Stimulated activated CD8-positive, alpha-beta memory T cell treated with anti-CD3 and anti-CD28 coated beads, Interleukin-7, amount 100 ng/mL, for 4 hours (primary cell): ENCODE data around the gene MAGI1.

Experiments
- DNase-seq, 2 donors: peaks; one replicate each; pipeline ENCODE4 v3.0.0-alpha.2; 2020; ENCODE audit warnings: low read depth in 2 of 2

The MAGI1 gene

DNA sequence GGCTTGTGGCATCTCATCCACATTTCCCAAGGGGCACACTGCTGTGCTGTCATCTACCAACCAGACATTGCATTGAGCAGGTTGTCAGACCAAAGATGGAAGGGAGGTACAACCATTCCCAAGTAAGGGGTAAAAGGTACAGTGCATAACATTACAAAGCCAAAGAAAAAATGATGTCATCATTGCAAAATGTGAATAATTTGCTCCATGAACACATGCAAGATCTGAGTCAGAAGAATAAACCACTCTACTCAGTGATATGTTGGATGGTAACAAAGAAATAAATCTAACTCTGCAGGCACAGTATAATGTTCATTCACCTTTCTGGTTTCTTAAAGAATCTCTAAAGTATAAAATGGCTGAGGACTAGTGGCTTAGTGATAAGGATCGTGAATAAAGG is 202.7 kb downstream of the MAGI1 start:
- DNase-seq: no peak

DNA sequence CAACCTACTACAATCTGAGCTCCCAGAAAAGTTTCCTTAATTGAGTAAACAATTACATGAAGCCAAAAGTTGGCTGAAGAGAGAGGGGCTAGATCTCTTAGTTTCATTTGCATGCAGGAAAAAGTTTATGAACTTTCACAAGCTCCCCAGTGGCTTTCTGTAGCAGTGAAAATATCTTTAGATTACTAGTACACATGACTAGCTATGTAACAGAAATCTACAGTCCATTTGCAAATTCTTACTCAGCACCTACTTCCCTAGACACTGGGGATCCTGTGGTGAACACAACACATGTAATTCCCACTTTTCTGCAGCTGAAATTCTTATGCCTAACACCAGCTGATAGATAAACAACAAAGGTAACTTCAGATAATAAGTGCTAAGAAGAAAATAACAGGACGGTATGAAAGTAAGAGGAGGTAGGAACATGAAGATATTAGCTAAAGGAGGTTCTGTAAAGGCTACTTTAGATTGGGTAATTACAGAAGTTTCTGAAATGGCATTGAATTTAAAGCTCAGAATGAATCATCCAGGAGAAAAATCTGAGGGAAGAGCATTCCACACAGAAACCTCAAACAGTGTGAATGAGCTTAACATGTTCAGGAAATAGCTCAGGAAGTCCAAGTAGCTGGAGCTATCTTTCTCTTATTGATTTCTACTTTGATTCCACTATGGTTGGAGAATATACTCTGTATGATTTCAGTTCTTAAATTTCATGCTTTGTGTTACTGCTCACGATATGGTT is 204.8 kb downstream of the MAGI1 start:
- no peak for DNase-seq

DNA sequence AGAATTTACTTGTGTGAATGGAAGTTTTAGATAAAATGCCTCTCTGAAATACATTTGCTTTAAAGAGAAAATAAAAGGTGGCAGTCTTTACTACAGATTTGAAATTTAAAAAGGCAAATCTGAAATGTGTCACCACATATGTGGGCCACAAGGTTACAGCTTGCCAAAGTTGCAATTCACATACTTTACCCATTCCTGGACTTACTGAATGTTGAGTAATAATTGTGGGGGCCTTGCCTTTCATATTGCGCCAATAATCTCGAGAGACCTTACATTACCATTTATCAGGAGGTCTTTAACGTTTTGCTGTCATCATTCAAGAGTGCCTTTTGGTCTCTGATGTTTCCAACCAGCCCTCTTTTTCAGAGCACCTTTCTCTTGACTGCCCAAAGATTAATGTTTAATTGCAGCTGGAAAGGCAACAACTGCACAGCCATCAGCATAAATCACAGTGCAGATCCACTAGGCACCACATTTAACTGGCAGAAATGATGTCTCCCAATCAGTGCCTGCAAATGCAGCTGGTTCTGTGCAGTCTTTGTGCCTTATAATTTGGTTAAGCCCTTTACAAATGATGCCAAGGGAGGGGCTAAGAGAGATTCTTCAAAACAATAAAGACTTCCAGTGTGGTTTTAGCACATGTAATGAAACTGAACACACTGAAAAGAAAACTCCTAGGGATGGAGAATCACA is 206.8 kb downstream of the MAGI1 start:
- DNase-seq: no peak

DNA sequence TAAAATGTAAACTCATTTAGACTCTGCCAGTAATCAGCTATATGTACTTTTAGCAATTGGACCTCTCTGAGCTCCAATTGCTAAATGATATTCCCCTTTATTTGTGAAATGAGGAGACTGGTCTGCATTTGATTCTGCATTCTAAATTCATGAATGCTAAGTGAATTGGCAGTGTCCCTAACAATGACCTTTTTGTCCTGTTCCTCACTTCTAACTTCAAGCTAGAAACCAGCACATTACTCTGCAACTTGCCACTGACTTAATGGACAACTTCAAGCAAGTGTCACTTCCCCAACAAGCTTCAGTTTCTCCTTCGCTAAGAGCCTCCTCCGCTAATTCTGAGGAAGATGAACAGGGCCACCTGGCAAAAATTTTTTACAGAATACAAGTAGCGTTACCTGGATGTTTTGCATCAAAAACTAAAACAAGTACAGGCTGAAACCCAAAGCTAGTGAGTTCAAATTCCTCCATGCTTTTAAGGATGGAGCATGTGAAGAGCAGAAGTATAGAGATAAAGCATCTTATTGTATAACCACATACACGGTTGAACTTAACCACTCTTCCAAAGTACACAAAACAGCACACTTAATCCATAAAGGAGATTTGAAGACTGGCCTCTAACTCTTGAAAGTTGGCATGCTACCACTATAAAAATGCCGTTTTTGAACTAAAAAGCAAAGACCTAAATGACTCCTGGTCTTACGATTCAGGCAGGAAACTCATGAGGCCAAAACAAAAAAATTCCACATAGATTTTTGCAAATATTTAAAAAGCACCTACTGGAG is 207.6 kb downstream of the MAGI1 start:
- DNase-seq: no peak

DNA sequence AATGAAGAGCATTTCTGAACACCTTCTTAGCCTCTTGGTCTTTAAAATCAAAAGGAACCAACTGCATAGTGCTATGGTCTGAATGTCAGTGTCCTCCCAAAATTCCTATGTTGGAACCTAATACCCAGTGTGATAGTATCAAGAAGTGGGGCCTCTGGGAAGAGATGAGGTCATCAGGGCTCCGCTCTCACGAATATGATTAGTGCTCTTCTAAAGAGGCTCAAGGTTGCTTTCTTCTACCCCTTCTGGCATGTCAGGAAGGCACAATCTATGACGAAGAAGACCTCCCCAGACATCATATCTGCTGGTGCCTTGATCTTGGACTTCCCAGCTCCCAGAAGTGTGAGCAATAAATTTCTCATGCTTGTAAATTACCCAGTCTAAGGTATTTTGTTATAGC is 209.5 kb downstream of the MAGI1 start:
- no peak for DNase-seq

DNA sequence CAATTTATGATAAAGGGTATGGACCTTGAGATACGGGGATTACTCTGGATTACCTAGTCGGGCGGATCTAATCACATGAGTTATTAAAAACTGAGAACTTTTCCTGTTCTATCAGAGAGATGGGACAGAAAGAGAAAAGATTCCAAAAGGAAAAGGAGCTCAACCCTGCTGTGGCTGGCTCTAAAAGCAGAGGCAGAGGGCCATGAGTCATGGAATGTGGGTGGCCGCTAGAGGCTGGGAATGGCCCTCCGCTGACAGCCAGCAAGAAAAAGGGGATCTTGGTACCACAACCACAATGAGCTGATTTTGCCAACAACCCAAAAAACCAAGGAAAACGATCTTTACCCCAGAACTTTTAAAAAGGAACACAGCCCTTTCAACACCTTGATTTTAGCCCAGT is 210.0 kb downstream of the MAGI1 start:
- no peak for DNase-seq

DNA sequence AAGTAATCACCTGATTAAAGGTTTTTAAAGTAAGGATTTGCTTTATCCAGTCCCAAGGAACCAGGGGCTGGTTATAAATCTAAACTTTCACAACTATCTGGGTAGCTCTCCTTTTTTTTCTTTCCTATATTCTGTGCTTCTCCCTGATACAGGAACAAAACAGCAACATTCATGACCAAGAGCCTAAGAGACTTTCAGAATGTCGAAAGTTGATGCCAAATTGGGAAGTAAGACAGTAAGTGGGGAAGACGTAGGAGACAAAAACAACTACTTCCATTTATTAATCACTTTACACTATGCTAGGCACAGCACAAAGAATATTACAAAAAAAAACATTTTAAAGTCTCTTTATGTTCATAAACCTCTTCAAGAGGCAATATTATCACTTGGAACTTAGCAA is 211.6 kb downstream of the MAGI1 start:
- DNase-seq: no peak

DNA sequence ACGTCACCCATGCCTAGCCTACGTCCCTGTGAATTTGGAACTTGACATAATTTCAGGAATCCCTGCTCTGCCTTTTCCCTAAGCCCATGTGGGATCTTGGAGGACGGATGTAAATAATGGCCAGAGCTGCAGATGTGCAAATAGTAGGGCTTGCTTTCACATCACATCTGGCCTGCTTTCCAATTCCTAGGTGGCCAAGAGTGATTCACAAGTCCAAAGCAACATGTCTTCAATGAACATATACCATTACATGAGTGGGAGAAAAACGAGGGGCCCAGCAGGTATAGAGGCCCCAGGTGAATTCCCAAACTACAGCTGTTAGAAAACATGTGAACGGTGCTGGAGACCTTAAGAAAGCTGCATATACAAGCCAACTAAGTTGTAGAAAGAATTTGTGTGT is 214.6 kb downstream of the MAGI1 start:
- no peak for DNase-seq

DNA sequence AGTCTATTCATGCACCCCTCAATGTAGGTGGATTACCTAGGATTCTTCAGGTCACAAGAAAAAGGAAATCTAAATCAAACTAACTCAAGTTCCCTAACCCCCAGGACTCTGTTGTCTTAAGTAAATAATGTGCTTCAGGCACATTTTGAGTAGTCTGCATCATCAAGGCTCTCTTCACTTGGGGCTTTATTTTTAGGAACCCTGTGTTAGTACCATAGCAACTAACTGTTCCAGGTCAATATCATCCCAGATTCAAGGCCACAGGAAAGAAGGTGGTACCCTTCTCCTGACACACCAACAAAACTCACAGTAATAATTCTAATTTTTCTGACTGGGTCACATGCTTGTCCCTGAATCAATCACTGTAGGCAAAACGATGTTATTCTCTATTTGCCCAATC is 218.1 kb downstream of the MAGI1 start:
- no peak for DNase-seq

DNA sequence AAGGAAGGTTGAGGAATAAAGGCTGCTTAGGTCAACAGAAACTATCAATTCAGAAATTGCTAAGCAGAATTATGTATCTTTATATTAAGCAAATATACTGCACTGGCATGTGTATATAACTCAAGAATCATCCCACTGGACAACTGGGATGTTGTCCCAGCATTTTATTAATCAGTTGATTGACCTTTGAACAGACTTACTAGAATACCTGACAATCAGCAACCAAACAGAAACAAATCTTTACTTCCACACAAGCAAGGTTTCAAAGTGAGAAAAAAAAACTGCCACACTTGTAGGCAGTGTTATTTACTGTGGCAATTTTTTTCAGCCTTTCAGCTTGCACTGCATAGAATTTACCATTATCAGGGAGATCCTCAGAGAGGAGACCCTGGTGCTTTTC is 218.8 kb downstream of the MAGI1 start:
- DNase-seq: no peak

DNA sequence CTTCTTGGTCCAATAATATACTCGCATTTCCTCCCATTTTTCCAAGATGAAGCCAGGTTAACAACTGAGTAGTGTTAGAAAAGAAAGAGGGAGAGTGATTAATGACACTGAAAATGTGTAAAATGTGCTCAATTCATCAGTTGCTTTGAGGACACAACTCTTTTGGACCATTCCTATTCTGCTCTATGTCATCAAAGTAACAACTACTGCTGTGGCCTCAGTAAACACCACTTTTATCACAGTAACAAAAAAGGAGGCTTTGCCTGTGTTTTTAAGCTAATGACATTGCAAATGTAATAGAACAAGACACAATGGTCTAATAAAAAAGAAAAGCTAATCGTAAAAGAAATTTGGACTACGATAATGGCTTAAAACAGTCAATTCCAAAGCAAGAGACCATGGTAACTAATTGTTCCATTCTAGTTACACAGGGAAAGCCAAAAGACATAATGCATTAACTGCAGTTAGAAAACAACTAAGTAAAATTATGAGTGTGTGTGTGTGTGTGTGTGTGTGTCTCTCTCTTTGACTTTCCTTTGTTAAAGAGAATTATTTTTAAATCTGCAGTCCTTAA is 221.1 kb downstream of the MAGI1 start:
- no peak for DNase-seq

DNA sequence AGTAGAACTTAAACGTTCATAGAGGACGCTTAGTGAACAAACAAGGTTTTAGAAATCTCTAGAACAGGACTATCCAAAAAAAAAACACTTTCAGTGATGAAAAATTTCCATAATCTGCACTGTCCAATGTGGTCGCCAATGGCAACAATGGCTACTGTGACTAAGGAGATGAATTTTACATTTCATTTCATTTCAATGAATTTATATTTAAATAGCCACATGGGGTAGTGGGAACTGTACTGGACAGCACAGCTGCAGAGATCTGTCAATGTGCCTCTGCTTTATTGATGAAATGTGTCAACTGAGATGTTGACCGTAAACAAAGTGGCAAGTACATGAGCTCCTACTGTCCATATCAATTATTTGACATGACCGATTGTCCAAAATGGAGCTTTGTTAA is 222.5 kb downstream of the MAGI1 start:
- DNase-seq: no peak

DNA sequence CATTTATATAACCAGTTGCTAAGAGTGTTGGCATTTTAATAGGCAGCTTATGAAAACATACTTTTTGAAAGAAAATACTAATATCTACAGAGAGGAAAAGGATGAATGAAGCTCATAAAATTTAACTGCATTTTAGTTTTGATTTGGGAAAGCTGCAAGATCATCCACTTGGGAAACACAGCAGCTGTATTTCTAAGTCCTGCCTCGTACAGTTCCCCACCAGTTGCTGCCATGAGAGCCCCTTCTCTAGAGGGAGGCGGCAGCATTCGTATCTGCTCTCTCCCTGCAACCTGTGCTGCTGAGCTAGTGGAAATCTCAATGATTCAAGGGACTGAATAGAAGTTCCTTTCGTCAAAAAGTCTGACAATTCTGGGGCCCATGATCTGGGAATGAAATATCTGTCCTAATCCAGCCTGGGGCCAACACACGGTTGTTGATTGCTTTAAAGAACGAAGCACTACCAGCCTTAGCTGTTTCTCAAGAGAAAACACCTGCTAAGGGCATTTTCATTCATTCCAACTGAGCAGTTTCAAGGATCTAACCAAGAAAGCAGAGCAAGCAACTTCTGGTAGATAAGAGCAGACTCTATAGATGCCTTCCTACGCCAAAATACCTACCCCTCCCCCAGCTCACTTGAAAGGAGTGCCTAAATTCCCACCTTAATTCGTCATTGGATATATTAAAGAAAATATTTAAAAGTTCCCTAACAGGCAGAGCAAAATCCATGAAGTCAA is 223.7 kb downstream of the MAGI1 start:
- no peak for DNase-seq

DNA sequence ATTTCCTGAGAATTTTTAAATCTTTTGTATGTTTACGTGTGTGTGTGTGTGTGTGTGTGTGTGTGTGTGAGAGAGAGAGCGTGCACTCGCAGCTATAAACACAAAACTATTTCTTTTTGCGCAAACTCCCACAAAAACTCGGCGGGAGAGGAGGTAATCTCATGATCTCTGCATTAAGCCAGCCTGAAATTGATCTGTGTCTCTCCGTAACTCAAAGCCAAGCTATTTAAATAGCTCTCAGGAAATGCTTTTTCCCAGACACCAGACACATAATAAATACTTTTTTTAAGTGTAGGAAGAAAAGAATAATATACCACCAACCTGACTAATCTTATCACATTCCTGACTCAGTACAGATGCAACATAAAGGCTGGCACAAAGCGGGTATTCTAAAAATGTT is 226.8 kb downstream of the MAGI1 start:
- DNase-seq: no peak

DNA sequence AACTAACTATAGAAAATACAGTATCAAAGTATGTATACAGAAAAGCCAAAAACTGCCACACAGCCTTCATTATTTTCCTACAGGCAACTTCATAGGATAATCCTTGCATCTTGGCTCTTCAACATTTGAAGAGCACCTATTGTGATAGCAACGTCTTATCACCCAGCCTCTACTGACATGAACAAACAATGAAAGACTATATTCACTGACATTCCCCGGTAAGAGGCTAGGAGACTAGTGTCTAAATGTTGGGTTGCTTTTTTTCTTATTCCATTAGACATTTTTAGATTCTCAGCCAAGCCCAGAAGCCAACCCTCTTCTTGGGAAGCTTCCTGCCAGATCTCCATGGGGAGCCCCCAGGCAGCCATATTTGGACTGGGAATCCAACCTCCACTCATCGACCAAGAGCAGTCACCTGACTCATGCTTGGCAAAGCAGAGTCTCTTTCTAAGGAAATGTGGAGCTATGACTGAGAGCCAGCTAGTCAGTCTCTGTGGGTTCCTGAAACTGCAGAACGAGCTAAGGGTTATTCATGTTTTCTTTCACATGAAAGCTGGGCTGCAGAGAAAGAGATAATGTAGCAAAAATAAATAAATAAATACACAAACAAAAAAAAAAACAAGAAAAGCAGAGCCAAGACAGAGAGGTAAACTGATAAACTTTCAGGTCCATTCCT is 227.5 kb downstream of the MAGI1 start:
- no peak for DNase-seq

DNA sequence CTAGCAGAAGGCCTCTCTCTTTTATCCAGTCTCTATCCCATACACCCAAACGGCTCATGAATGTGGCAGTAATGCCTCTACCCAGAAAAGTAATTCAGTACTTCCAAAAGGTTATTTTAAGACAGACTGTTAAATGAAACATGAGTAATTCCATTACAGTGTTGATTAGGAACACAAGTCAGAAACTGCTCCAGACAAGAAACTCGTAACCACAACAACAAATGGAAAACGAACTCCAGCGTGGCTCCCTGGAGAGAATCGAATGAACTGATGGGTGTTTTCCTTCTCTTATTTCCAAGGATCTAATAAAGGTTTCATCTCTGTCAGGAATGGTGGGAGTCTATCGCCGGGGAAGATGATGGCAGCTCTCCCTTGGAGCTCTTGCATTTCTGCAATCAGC is 228.4 kb downstream of the MAGI1 start:
- DNase-seq: no peak

DNA sequence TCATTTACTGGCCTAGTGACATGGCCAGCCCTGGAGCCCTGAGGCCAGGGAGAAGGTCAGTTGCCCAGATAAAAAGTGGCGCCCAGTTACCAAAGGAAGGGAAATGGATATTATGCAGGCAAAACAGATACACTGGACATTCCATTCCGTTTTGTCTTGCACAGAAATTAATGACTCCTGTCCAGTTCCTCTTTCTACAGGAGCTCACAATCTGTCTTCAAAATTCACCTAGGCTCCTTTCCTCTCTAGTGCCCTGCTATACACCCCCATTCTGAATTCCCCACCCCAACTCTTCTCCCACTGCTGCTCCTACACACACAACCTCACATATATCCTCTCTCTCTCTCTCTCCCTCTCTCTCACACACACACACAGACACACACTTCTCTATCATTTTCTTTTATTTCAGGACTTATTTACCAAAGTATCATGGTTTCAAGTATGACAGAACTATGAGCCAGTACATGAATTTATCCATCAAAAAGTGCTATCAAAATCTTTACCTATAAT is 229.0 kb downstream of the MAGI1 start:
- DNase-seq: no peak

DNA sequence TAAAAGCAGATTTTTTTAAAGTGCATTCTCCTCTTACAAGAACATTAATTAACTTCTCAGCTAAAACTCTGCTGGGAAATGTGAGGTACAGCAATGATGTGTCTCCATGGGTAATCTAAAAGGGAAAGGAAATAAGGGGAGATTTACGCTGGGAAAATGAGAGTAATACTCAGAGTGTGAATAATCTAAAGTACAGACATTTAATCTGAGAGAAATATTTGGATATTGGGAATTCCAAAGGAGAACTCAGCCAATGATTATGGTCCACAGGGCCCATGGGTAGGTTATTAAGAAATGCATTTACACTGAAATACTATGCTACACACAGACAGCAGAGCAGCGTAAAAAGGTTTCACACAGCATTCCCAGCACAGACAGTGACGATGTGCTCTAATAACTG is 229.9 kb downstream of the MAGI1 start:
- no peak for DNase-seq

DNA sequence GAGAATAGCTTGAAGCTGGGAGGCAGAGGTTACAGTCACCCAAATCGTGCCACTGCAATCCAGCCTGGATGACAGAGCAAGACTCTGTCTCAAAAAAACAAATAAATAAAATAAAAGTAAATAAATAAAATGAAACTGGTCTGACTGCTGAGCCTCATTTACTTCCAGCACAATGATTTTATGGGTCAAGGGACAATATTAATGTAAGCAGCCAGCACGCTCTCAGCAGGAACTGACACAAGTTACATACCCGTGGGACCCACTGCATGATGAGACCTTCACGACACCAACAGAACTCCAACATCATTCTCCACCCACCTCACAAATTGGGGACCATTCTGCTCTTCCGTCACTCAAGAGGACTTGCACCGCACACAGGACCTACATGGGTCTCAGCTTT is 230.3 kb downstream of the MAGI1 start:
- no peak for DNase-seq

DNA sequence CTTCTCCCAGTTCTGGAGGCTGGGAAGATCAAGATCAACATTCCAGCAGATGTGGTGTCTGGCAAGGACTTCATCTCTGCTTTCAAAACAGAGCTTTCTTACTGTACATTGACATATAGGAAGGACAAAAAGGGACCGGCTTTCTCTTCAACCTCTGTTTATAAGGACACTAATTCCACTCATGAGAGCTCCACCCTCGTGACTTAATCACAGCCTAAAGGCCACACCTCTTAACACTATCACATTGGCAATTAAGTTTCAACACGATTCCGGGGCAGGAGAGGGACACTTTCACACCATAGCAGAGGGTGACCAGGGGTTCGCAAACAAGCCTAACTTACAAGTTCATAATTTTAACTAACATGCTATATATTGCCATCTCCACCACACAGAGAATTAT is 231.5 kb downstream of the MAGI1 start:
- DNase-seq: no peak

DNA sequence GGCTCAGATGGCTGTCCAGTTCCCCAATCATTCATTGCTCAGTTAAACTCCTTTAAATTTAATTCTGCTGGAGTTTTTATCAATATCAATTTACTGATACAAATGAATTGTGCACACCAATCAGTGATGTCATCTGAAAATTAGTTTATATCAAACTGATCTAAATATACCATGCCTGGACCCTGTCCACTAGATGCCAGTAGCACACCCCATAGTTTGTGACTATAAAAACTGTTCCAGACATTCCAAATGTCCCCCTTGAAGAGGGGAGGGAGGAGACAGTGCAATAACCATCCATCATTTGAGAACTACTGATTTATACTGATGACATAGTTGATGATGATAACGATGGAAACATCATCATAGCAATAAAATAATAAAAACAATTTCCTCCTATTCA is 232.1 kb downstream of the MAGI1 start:
- no peak for DNase-seq
